ENCODE measurements around the gene CES2.

GRCh38 chr16:66970775-66971720, 35.7 kb downstream of the CES2 start:
- TF ChIP-seq YY1 (IDR thresholded peaks at IDR 0.05; ENCODE audit: extremely low read depth, insufficient replicate concordance, low read depth, low read length) = no peak
- TF ChIP-seq, protein P1, sequence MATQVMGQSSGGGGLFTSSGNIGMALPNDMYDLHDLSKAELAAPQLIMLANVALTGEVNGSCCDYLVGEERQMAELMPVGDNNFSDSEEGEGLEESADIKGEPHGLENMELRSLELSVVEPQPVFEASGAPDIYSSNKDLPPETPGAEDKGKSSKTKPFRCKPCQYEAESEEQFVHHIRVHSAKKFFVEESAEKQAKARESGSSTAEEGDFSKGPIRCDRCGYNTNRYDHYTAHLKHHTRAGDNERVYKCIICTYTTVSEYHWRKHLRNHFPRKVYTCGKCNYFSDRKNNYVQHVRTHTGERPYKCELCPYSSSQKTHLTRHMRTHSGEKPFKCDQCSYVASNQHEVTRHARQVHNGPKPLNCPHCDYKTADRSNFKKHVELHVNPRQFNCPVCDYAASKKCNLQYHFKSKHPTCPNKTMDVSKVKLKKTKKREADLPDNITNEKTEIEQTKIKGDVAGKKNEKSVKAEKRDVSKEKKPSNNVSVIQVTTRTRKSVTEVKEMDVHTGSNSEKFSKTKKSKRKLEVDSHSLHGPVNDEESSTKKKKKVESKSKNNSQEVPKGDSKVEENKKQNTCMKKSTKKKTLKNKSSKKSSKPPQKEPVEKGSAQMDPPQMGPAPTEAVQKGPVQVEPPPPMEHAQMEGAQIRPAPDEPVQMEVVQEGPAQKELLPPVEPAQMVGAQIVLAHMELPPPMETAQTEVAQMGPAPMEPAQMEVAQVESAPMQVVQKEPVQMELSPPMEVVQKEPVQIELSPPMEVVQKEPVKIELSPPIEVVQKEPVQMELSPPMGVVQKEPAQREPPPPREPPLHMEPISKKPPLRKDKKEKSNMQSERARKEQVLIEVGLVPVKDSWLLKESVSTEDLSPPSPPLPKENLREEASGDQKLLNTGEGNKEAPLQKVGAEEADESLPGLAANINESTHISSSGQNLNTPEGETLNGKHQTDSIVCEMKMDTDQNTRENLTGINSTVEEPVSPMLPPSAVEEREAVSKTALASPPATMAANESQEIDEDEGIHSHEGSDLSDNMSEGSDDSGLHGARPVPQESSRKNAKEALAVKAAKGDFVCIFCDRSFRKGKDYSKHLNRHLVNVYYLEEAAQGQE (IDR thresholded peaks at IDR 0.05; ENCODE audit: low read depth) = no peak
- TF ChIP-seq, protein P2, sequence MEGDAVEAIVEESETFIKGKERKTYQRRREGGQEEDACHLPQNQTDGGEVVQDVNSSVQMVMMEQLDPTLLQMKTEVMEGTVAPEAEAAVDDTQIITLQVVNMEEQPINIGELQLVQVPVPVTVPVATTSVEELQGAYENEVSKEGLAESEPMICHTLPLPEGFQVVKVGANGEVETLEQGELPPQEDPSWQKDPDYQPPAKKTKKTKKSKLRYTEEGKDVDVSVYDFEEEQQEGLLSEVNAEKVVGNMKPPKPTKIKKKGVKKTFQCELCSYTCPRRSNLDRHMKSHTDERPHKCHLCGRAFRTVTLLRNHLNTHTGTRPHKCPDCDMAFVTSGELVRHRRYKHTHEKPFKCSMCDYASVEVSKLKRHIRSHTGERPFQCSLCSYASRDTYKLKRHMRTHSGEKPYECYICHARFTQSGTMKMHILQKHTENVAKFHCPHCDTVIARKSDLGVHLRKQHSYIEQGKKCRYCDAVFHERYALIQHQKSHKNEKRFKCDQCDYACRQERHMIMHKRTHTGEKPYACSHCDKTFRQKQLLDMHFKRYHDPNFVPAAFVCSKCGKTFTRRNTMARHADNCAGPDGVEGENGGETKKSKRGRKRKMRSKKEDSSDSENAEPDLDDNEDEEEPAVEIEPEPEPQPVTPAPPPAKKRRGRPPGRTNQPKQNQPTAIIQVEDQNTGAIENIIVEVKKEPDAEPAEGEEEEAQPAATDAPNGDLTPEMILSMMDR (IDR thresholded peaks at IDR 0.05 in 2 of 3, conservative IDR thresholded peaks at IDR 0.05 in 1 of 3; ENCODE audit: borderline replicate concordance in 1 of 3, insufficient read depth in 1 of 3, low read depth in 2 of 3, low read length in 2 of 3) = no peak
- no peak for TF ChIP-seq POLR2AphosphoS5 (IDR thresholded peaks at IDR 0.05; ENCODE audit: low read depth, low read length)
- no peak for TF ChIP-seq ZFX (IDR thresholded peaks at IDR 0.05)
- no peak for TF ChIP-seq CBX3 (IDR thresholded peaks at IDR 0.05; ENCODE audit: low read depth)
- no peak for TF ChIP-seq MAX (IDR thresholded peaks at IDR 0.05)
- no peak for TF ChIP-seq ZNF274 (IDR thresholded peaks at IDR 0.05; ENCODE audit: low read depth, low read length)
- no peak for TF ChIP-seq POLR2A (IDR thresholded peaks at IDR 0.05; ENCODE audit: borderline replicate concordance, extremely low read depth, insufficient read depth, insufficient read length)
- TF ChIP-seq ATF3 (IDR thresholded peaks at IDR 0.05) = no peak
- TF ChIP-seq EZH2phosphoT487 (IDR thresholded peaks at IDR 0.05; ENCODE audit: borderline replicate concordance) = no peak
- TF ChIP-seq RAD21 (IDR thresholded peaks at IDR 0.05; ENCODE audit: low read depth) = no peak
- no peak for TF ChIP-seq SIN3A (IDR thresholded peaks at IDR 0.05; ENCODE audit: low read depth)
- no peak for TF ChIP-seq JUND (IDR thresholded peaks at IDR 0.05)

Measured in HCT116 (cell line).